HUDEP-2 (cell line): ENCODE measurements around the gene ARHGAP21.
"Not testable (repeated sequence)": the region's sequence is repeated elsewhere in the genome, so short reads cannot be mapped to it uniquely, and the experiment has no call there.

Experiments used
- DNase-seq, 76 experiments: peaks; one replicate each; lab custom pipeline; 2025; ENCODE audit not compliant: unreplicated experiment in 76 of 76; lab: John Stamatoyannopoulos, UW

ARHGAP21 gene

DNA sequence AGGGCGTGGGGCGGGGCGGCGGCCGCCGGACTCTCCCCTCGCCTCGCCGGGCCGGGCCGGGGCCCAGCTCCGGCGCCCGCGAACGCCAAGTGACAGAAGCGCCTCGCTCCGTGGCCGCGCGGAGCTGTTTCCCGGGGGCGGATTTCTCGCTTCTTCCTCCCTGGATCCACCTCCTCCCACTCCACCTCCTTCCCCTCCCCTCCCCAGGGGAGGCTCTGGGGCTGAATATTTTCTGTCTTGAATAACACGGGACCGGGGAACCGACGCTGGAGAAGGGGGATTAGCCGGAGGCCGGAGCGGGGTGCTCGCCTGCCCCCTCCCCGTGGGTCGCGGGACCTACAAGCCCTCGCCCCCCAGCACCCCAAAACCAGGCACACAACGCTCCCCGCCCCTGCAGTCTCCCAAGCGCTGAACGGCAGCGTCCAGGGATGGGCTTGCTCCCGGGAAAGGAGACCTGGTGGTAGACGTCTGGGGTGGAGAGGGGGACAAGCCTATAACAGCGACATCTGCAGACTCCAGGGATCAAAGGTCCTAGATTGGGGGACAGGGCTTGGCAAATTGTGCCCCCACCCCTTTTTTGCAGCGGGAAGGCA lies at the start of gene ARHGAP21:
ARHGAP21 (minus strand) TSS at position 100 of the 593 bp plus-strand sequence. CDS start 1,988 bp downstream, outside the sequence.
- peak in 44 of 76 experiments; percentile 2 to 71 (median 38) for DNase-seq

DNA sequence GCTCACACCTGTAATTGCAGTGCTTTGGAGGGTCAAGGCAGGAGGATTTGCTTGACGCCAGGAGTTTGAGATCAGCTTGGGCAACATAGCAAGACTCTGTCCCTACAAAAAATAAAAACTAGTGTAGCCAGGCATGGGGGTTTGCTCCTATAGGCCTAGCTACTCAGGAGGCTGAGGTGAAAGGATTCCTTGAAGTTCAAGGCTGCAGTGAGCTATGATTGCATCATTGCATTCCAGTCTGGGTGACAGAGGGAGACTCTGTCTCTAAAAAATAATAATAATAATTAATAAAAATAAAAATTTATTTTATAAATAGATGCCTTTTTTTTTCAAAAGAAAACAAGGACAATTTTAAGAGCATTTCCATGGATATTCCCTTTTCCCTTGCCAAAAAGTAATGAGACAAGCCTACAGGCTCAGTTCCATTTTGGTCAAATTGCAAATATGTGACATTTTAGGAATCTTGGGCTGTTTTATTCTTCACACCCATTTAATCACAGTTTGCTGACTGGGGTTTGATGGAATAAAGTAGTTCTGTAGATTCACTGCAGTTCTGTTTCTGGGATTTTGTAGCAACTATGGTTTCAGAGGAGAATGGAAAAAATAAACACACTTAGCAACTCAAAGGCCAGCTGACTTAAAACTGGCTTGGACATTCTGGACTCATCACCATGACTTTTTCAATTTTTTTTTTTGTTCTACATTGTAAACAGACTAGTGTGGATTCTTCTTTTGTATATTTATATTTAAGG lies 48.4 kb upstream of the ARHGAP21 start:
- no peak for DNase-seq

DNA sequence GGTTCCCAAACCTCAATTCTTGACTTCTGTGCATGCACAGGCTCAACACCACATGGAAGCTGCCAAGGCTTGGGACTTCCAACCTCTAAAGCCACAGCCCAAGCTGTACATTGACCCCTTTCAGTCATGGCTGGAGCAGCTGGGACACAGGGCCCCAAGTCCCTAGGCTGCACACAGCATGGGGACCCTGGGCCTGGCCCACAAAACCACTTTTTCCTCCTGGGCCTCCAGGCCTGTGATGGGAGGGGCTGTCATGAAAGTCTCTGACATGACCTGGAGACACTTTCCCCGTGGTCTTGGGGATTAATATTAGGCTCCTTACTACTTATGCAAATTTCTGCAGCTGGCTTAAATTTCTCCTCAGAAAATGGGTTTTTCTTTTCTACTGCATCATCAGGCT lies 41.3 kb upstream of the ARHGAP21 start:
- not testable (repeated sequence) for DNase-seq

DNA sequence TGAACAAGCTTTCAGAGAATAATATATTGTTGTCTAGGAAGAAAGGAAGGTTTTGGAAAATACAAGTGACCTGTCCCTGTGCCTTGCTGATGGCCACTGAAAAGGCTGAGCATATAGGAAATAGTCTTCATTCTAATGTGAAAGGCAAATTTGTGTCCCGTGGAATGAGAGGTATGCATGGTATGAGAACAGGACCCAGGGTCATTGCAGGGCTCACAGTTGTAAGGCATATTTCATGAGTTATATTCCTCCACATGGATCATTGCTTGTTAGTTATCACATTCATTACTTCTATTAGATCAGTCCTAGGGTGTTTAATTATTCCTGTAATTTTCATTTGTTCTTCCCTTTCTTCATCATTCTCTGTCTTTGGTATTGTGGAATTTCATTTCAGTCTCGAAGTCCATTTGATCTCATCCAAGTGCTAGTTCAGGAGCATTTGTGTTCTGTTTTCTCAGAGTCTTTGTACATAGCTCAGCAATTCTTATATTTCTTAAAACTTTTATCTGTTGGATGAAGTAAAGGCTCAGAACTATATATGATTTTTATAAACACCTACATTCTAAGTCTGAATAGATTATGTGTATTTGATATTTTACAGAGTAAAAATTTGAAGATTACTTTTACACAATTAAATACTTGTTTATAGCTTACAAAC lies 39.4 kb upstream of the ARHGAP21 start:
- no peak for DNase-seq

DNA sequence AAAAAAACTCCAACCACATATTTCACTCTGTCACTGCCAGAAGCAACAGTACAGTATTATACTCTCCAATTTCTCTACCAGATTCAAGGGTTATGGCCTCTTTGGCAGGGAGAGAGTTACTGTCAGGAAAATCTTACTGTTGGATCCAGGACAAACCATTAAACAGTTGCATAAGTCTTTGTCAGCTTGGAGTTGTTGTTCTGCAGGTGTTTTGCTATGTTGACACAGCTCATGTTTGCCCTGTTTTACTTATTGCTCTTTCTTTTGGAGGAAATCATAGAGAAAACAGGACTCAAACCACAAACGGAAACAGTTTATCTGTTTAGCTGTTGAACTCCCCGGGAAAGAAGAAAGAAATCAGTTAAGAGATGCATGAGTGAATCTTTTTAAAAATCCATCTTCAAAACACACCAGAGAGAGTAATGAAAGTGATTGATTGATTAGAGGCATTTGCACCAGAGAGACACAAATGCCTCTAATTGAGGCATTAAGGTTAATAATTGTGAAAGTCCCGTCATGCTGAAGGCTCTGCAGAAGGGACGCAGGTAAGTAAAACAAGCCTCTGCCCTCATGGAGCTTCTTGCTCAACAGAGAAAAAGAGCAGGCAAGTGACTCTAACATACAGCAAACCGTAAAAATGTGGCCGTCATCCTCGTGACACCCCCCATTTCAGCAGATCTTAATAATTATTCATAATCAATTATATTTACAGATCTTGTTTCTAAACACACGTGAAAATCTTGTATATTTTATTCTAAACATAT lies 38.7 kb upstream of the ARHGAP21 start:
- no peak for DNase-seq

DNA sequence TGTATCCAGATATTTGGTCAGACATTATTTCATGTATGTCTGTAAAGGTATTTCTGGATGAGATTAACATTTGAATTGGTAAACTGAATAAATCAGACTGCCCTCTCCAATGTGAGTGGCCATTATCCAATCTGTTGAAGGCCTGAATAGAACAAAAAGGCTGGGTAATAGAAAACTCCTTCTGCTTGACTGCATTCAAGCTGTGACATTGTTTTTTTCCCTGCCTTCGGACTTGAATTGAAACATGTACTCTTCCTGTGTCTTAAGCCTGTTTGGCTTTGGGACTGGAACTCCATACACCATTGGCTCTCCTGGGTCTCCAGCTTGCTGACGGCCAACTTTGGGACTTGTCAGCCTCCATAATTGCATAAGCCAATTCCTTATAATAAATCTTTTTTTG lies 36.0 kb upstream of the ARHGAP21 start:
- DNase-seq = no peak

DNA sequence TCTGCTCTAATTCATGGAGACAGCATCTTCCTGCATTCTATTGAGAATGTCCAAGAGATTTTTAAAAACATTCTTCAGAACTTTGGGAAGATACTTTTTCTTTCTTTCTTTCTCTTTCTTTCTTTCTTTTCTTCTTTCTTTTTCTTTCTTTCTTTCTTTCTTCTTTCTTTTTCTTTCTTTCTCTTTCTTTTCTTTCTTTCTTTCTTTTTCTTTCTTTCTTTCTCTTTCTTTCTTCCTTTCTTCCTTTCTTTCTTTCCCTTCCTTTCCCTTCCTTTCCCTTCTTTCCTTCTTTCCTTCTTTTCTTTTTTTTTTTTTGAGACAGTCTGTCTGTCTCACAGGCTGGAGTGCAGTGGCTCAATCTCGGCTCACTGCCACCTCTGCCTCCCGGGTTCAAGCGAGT lies 34.6 kb upstream of the ARHGAP21 start:
- not testable (repeated sequence) for DNase-seq

DNA sequence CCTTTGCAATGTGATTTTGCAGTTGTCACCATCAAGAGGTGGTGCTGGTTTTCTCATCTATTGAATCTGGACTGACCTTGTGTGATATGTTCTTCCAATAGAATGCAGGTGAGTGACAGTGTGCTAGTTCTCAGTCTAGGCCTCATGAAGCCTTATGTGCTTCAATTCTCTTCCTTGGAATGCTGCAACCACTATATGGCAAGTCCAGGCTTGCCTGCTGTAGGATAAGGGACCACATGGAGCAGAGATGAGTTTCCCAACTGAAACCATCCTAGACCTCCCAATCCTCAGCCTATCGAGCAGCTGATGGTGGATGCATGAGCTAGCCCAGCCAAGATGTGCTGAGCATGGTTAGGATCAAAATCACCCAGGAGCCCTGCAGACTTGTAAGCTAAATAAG lies 32.6 kb upstream of the ARHGAP21 start:
- no peak for DNase-seq

DNA sequence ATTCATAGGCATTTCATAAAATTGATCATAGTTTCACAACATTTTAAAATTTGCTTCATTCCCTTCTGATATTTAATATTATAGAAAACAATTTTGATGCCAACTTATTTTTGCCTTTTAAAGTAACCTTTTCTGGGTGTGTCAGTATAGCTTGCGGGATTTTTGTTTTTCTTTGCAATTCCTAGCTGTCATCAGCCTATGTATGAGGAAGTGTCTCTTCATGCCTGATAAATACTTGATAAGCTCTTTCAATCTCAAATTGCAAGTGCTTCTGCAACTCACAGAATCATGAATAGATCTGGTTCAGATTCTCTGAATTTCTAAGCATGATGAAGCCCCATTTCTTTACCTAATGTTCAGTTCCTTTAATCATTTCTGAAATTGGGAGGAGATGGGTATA lies 28.0 kb upstream of the ARHGAP21 start:
- no peak for DNase-seq

DNA sequence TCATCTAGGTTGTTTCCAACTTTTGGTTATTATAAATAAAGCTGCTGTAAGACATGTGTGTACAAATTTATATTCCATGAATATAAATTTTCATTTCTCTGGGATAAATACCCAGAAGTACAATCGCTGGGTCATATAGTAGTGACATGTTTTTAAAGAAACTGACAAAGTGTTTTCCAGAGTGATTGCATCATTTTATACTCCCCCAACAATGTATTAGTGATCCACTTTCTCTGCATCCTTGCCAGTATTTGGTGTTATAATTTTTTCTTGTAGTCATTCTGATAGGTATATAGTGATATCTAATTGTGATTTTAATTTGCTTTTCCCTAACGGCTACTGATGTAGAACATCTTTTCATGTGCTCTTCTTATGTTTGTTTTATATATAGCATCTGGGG lies 27.0 kb upstream of the ARHGAP21 start:
- DNase-seq = no peak

DNA sequence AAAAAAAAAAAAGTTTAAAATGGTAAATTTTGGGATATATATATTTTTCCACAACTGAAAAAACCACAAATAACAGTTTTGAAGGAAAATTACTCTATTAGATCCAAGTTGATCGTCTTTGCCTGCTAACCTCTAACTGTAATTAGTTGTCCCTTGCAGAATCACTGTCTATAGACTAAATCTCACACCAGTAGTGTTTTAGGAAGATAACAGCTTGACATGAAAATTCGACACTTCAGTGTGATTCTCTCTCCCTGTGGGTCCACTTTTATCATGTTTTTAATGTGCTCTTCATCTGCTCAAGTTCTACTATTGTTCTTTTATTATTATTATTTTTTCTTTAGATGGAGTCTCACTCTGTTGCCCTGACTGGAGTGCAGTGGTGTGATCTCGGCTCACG lies 24.5 kb upstream of the ARHGAP21 start:
- DNase-seq = no peak

DNA sequence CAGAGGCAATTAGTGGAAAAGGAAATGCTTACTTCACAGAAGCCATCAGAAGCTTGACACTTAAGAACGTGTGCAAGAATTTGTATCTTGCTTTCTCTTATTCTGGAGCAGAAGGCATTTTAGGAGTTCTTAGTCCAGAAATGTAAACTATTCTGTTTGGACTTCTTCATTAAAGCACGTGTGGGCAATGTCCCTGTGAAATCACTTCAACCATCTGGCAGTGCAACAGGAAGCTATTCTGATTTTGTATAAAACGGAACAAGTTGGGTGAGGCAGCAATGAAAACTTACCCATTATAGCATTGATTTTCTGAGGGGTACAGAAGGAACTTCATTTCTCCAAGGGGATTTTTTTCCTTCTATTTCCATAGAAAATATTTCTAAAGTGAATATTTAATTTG lies 21.3 kb upstream of the ARHGAP21 start:
- no peak for DNase-seq

DNA sequence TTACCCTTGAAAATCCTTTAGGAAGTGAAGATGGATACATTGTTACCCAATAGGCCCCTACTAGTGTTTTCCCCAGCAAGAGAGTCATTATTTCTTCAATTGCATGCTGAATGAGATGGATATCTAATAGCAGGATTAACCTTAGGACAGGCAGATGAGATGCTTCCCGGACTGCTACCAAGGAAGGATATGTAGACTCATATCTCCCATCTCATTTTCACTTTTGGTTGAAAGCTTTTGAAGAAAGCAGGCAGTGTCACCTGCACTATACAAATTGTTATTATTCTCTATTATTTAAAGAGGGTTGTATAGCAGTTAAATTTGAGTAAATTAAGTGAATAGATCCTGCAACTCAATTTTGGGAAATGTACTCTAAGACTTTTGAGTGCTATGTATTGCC lies 17.0 kb upstream of the ARHGAP21 start:
- no peak for DNase-seq

DNA sequence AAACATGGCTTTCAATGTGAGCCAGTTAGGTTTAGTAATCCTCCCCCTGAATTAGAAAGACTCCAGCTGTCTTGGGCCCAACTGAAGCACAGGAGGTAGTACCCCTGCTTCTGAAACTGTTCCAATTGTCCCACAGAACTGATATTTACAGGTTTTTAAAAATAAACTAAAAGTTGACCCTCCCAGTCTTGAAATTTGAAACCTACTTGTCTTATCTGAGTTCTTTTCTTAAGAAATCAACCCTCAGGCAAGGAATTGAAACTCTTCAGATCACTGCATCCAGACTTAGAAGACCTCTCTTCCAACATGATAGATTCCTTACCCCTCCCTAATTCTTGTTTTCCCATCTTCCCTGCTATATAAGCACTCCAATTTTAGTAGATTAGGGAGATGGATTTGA lies 13.3 kb upstream of the ARHGAP21 start:
- no peak for DNase-seq

DNA sequence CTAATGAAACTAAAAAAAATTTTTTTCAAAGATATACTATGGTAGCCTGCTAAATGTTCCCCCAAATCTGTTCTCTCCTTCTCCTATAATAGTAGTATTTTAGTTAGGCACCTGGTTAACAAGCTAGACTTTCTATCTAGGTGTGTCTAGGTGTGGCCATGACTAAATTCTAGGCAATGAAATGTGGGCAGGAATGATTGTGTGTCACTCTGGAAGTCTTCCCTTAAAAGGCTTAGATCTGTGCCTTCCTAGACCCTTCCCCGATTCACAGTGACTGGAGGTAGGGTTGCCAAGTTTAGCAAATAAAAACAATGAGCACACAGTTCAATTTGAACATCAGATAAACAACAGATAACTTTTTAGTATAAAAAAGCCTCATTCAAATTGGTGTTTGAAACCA lies 8.3 kb upstream of the ARHGAP21 start:
- no peak for DNase-seq

DNA sequence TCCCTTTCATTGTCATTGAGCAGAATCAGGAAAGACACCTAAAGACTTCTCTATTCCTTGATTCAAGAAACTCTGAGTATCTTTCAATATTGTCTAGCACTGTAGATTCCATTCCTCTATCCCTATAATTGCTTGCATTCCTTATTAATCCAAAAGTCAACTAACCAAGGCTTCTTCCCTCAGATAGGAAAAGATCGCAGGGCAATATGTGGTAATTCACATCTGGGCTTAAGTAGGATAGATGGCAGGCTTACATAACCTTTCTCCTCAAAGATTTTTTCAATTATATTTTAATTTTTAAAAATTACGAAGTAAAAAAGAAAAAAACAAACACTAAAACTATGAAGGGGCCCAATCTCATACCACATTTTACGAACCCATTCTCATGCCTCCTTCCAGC lies 7.1 kb upstream of the ARHGAP21 start:
- DNase-seq = no peak

DNA sequence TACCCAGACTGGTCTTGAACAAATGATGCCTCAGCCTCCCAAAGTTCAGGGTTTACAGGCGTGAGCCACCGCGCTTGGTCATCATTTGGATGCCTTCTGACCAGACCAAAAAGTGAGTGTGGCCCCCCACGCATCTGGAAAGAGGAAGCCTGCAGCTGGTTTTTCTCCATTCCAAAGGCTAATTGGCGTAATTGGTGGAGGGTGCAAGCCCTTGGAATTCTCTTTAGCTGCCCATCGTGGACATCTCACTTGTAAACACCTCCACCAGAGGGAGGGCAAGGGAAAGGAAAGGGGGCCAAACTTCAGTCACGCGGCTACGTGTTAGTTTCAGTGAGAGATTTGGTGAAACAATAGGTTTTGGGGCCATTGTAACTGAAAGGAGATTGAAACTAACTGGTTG lies 4.1 kb upstream of the ARHGAP21 start:
- no peak for DNase-seq

DNA sequence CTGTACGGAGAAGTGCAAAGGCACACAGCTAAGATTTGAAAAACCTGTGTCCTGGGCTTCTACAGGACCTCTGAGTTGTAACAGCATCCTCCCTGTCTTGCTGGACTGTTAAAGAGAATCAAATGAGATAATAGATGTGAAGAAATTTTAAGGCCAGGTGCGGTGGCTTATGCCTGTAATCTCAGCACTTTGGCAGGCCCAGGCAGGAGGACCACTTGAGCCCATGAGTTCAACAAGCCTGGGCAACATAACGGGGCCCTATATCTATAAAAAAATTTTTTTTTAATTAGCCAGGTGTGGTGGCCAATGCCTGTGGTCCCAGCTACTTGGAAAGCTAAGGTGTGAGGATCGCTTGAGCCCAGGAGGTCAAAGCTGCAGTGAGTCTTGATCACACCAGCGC lies 2.9 kb upstream of the ARHGAP21 start:
- DNase-seq = no peak

DNA sequence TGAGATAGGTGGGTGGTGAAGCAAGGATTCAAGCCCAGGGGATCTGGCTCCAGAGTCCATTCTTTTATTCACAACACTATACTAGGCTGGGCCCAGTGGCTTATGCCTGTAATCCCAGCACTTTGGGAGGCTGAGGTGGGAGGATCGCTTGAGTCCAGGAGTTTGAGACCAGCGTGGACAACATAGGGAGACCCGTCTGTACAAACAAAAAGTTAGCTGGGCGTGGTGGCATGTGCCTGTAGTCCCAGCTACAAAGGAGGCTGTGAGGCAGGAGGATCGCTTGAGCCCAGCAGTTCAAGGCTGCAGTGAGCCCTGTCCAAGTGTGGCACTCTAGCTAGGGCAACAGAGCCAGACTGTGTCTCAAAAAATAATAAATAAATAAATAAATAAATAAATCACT lies 2.3 kb upstream of the ARHGAP21 start:
- not testable (repeated sequence) for DNase-seq

DNA sequence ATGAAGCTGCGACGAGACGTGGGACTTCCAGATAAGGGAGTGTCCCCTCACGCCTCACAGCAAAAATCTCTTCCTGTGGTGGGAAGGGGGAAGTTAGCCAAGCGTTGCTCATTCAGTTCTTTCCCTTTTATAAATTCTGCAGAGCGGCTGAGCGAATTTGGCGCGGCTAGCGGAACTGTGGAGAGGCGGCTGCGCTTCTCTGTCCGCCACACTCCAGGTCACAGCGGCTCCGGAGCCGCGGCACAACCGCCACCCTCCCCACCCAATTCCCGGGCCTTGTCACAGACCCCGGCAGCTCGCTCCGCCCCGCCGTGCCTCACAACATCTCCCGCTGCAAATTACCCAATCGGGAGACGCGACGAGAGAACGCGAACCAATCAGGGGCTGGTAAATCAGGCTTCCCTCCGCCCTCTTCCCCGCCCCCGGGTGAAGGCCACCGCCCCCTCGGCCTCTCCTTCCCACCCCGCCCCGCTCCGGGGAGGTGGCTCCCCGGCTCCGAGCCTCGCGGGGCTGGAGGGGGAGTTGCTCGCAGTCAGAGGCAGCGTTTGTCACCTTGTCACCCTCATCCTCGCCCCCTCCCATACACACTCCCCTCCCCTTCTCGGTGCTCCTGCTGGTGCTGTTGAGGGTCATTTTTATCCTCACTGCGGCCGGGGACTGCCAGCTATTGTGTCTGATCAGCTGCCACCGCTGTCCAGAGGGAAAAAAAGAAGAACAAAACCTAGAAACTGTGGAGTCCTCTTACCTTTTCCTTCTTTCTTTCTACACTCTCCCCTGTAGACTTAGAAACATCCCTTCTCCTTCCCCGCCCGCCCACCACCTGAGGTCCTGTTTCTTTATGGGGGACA lies 918 bp upstream of the ARHGAP21 start:
- peak in 75 of 76 experiments; percentile 40 to 96 (median 92) for DNase-seq
